GM10266 (cell line): ENCODE results near the gene TOMM6.

Experiments used
- DNase-seq: peaks from one replicate; pipeline ENCODE4 v3.0.0; 2012; ENCODE audit errors: extremely low spot score
- CTCF ChIP-seq: IDR thresholded peaks from 2 replicates; pipeline ENCODE4 v1.5.1; 2012; ENCODE audit warnings: mild to moderate bottlenecking, low read depth; ENCODE audit not compliant: control insufficient read depth, insufficient read depth; ENCODE audit errors: missing control alignments

TOMM6 gene

GRCh38 chr6:41836022-41836659 lies 48.6 kb downstream of the TOMM6 start:
- DNase-seq: peak; percentile 33
- TF ChIP-seq CTCF: no peak

GRCh38 chr6:41836660-41837052 lies 49.2 kb downstream of the TOMM6 start:
- DNase-seq: no peak
- no peak for TF ChIP-seq CTCF
